ENCODE data around the gene PTBP2. TPM values are rescaled to one million over a fixed set of nuclear protein-coding genes. Genes with fewer than 3 reads are reported as not detected.

Gene PTBP2
- total and polyA plus RNA-seq, 10 of the 15 experiments (the other 5 are each of a cell fraction or from before 2014, with no cell fraction given): 5.8 to 17.5 (median 11.1) TPM

- Histone ChIP-seq H3K79me2 (ENCODE audit: control insufficient read depth, insufficient read depth, low read length) (no peaks in the 10 kb centered on the region), H3K9ac (ENCODE audit: control insufficient read depth, insufficient read depth, low read length) (no peak overlapping the region), H3K27ac (ENCODE audit: control insufficient read depth, insufficient read depth) (no peak overlapping the region), H3K4me2 (ENCODE audit: control insufficient read depth, insufficient read depth) (no peak overlapping the region), H3K4me1 (ENCODE audit: control insufficient read depth, insufficient read depth, low read length) (no peaks in the 10 kb centered on the region), H3K4me3 (no peak overlapping the region), H3K36me3 (ENCODE audit: control insufficient read depth in 2 of 2, insufficient read depth in 2 of 2, low read length in 1 of 2) (no peaks in the 10 kb centered on the region), H3K9me3 (replicated peaks; ENCODE audit: control insufficient read depth, insufficient read depth, low read length) (no peaks in the 10 kb centered on the region), H3K27me3 (replicated peaks in 1 of 2; ENCODE audit: control insufficient read depth in 2 of 2, insufficient read depth in 2 of 2, low read length in 1 of 2) (no peaks in the 10 kb centered on the region), H2AFZ (ENCODE audit: control insufficient read depth, low read depth, low read length) (no peak overlapping the region), H4K20me1 (ENCODE audit: control insufficient read depth, insufficient read depth) (no peaks in the 10 kb centered on the region)
- SMC1A ChIA-PET (ENCODE audit: uncharacterized antibody, unreplicated experiment): no interaction called here
- FAIRE-seq: no peak
- TF ChIP-seq TCF3 (IDR thresholded peaks at IDR 0.05; ENCODE audit: borderline replicate concordance, insufficient read depth, low read depth, low read length): no peak
- TF ChIP-seq JUNB (IDR thresholded peaks at IDR 0.05): no peak
- no peak for TF ChIP-seq MXI1 (IDR thresholded peaks at IDR 0.05; ENCODE audit: low read depth, low read length)
- no peak for TF ChIP-seq NRF1 (conservative IDR thresholded peaks at IDR 0.05; ENCODE audit: low read depth, low read length)
- TF ChIP-seq ZNF384 (IDR thresholded peaks at IDR 0.05; ENCODE audit: borderline replicate concordance, low read depth, low read length): no peak
- in situ Hi-C loops (cut with MboI) (no loop called here), intact Hi-C loops (cut with micrococcal nuclease; ENCODE audit: unreplicated experiment) (no loop called here)
- no peak for DNase-seq (ENCODE audit: low read depth, low spot score)
- RAD21 ChIA-PET (ENCODE audit: unreplicated experiment): no interaction called here
- no peak for ATAC-seq
- POLR2A ChIA-PET: no interaction called here
- CTCF ChIA-PET: no interaction called here
- no TSS peak for BruUV-seq (replicated peaks)
These were observed 36.8 kb upstream of the PTBP2 start for GRCh38 chr1:96684744-96685143.

GRCh38 chr1:96688767-96689166, 32.8 kb upstream of the PTBP2 start:
- DNase-seq (ENCODE audit: low read depth, low spot score) (no peak), ATAC-seq (no peak), FAIRE-seq (no peak)
- Histone ChIP-seq H2AFZ (ENCODE audit: control insufficient read depth, low read depth, low read length) (no peak overlapping the region), H3K36me3 (ENCODE audit: control insufficient read depth in 2 of 2, insufficient read depth in 2 of 2, low read length in 1 of 2) (no peaks in the 10 kb centered on the region), H3K4me2 (ENCODE audit: control insufficient read depth, insufficient read depth) (no peak overlapping the region), H4K20me1 (ENCODE audit: control insufficient read depth, insufficient read depth) (no peaks in the 10 kb centered on the region), H3K9ac (ENCODE audit: control insufficient read depth, insufficient read depth, low read length) (no peak overlapping the region), H3K9me3 (replicated peaks; ENCODE audit: control insufficient read depth, insufficient read depth, low read length) (no peaks in the 10 kb centered on the region), H3K4me3 (no peak overlapping the region), H3K27ac (ENCODE audit: control insufficient read depth, insufficient read depth) (no peak overlapping the region), H3K79me2 (ENCODE audit: control insufficient read depth, insufficient read depth, low read length) (no peaks in the 10 kb centered on the region), H3K27me3 (replicated peaks in 1 of 2; ENCODE audit: control insufficient read depth in 2 of 2, insufficient read depth in 2 of 2, low read length in 1 of 2) (no peaks in the 10 kb centered on the region), H3K4me1 (ENCODE audit: control insufficient read depth, insufficient read depth, low read length) (no peaks in the 10 kb centered on the region)
- CTCF ChIA-PET: interaction anchor here (0.6 kb wide), 1 partner anchor 268 kb away, joined by 3 read pairs; no protein-coding TSS in a partner anchor
- WGBS (ENCODE audit: insufficient coverage, insufficient replicate concordance, low lambda C conversion rate, missing lambda C conversion rate): 0% methylated on average over 1 of the region's 1 CpG
- TF ChIP-seq NFXL1 (IDR thresholded peaks at IDR 0.05; ENCODE audit: borderline replicate concordance): no peak
- no peak for TF ChIP-seq MYB (IDR thresholded peaks at IDR 0.05; ENCODE audit: borderline replicate concordance, low read depth, low read length)
- no peak for TF ChIP-seq ZNF217 (IDR thresholded peaks at IDR 0.05)
- TF ChIP-seq PAX5 (IDR thresholded peaks at IDR 0.05; ENCODE audit: borderline replicate concordance, low read depth, low read length): no peak
- TF ChIP-seq BHLHE40 (IDR thresholded peaks at IDR 0.05; ENCODE audit: borderline replicate concordance in 1 of 2, low read depth in 2 of 2, low read length in 1 of 2): no peak
- TF ChIP-seq CBX5 (IDR thresholded peaks at IDR 0.05; ENCODE audit: low read depth): no peak
- TF ChIP-seq HDGF (IDR thresholded peaks at IDR 0.05): no peak
- no peak for TF ChIP-seq TARDBP (IDR thresholded peaks at IDR 0.05; ENCODE audit: borderline replicate concordance)
- intact Hi-C loops (cut with micrococcal nuclease; ENCODE audit: unreplicated experiment): no loop called here
- in situ Hi-C loops (cut with MboI): no loop called here
- SMC1A ChIA-PET (ENCODE audit: uncharacterized antibody, unreplicated experiment): no interaction called here
- POLR2A ChIA-PET: no interaction called here
- RAD21 ChIA-PET (ENCODE audit: unreplicated experiment): no interaction called here
- no TSS peak for BruUV-seq (replicated peaks)
